ENCODE results near the gene PTPRN2.

Gene PTPRN2

GRCh38 chr7:157831143-157831905 lies 756.3 kb downstream of the PTPRN2 start:
- no peak for DNase-seq
- intact Hi-C loops (cut with DNase I), result no loop called here

GRCh38 chr7:157830331-157830730 lies 757.3 kb downstream of the PTPRN2 start:
- intact Hi-C loops (cut with DNase I), result no loop called here

GRCh38 chr7:157829491-157829890 lies 758.1 kb downstream of the PTPRN2 start:
- DNase-seq, result peak in 1 of 42 donors; percentile 6
- intact Hi-C loops (cut with DNase I), result no loop called here

More at GRCh38 chr7:157830331-157830730, 757.3 kb downstream of the PTPRN2 start:
- DNase-seq, result peak in 1 of 42 donors; percentile 13

GRCh38 chr7:157828881-157829280 lies 758.7 kb downstream of the PTPRN2 start:
- peak in 1 of 42 donors; percentile 33 for DNase-seq
- intact Hi-C loops (cut with DNase I), result no loop called here

GRCh38 chr7:157828190-157828589 lies 759.4 kb downstream of the PTPRN2 start:
- DNase-seq, result no peak

GRCh38 chr7:157827863-157828160 lies 759.8 kb downstream of the PTPRN2 start:
- peak in 1 of 42 donors; percentile 18 for DNase-seq
- intact Hi-C loops (cut with DNase I), result no loop called here

More at GRCh38 chr7:157828190-157828589, 759.4 kb downstream of the PTPRN2 start:
- intact Hi-C loops (cut with DNase I), result no loop called here

GRCh38 chr7:157827045-157827862 lies 760.4 kb downstream of the PTPRN2 start:
- intact Hi-C loops (cut with DNase I), result no loop called here
- peak in 2 of 42 donors; percentile 3 to 9 for DNase-seq

GRCh38 chr7:157826566-157826965 lies 761.1 kb downstream of the PTPRN2 start:
- DNase-seq, result peak in 1 of 42 donors; percentile 7
- intact Hi-C loops (cut with DNase I), result no loop called here

GRCh38 chr7:157825325-157825724 lies 762.3 kb downstream of the PTPRN2 start:
- intact Hi-C loops (cut with DNase I), result no loop called here
- no peak for DNase-seq

- DNase-seq, result peak in 1 of 42 donors; percentile 19
- intact Hi-C loops (cut with DNase I), result no loop called here
Observed at GRCh38 chr7:157824819-157825121, 762.9 kb downstream of the PTPRN2 start.

GRCh38 chr7:157824011-157824818 lies 763.4 kb downstream of the PTPRN2 start:
- DNase-seq, result peak in 1 of 42 donors; percentile 10
- intact Hi-C loops (cut with DNase I), result no loop called here

- no peak for DNase-seq
- intact Hi-C loops (cut with DNase I), result no loop called here
Observed at GRCh38 chr7:157822688-157823031, 765.0 kb downstream of the PTPRN2 start.

- DNase-seq, result no peak
- intact Hi-C loops (cut with DNase I), result no loop called here
Observed at GRCh38 chr7:157821959-157822687, 765.5 kb downstream of the PTPRN2 start.

GRCh38 chr7:157820796-157821195 lies 766.8 kb downstream of the PTPRN2 start:
- DNase-seq, result no peak
- intact Hi-C loops (cut with DNase I), result no loop called here

- intact Hi-C loops (cut with DNase I), result no loop called here
- no peak for DNase-seq
Observed at GRCh38 chr7:157819455-157819807, 768.2 kb downstream of the PTPRN2 start.

- intact Hi-C loops (cut with DNase I), result no loop called here
- DNase-seq, result no peak
Observed at GRCh38 chr7:157818701-157819454, 768.7 kb downstream of the PTPRN2 start.

GRCh38 chr7:157817944-157818700 lies 769.5 kb downstream of the PTPRN2 start:
- intact Hi-C loops (cut with DNase I), result no loop called here

GRCh38 chr7:157817433-157817832 lies 770.2 kb downstream of the PTPRN2 start:
- no peak for DNase-seq
- intact Hi-C loops (cut with DNase I), result no loop called here

More at GRCh38 chr7:157817944-157818700, 769.5 kb downstream of the PTPRN2 start:
- DNase-seq, result no peak

Data from head of caudate nucleus (tissue), 42 donors.